Measurements from ENCODE around the gene TKT. TPM values are rescaled to one million over a fixed set of nuclear protein-coding genes. Genes with fewer than 3 reads are reported as not detected.

The TKT gene
- total RNA-seq, 1 experiment from 2014 or later: 186 TPM

DNA sequence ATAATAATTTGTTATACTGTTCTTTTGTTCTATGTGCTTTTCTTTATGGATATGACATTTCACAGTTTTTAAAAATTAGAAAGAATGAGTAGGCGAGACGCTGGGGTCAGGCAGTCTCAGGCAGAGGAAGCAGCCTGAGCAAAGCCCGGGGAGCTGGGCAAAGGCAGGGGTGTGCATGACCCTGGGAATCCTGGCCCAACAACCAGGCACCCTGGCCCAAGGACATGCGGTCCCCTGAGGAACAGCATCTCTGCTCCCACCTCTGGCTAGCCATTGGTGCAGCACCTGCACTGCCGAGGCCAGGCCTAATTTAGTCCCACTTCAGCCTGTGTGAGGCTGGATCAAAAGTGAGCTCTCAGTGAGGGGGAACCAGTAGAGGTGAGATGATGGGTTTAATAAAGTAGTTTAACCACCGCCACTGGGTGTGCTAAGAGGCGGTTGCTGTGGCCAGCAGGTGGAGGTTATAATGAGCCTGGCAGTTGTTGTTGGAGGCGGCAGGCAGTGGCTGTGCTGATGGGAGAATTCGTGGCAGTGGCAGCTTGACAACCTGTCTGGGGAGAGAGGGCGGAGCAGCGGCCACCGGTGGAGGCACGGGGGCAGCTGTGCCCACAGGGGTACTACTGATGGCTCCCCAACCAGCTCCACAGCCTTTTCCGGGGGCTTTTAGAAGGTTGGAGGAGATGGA lies 53.3 kb downstream of the TKT start:
- DNase-seq (ENCODE audit: low spot score): no peak
- no peaks in the 10 kb centered on the region for H3K9me3 ChIP-seq (ENCODE audit: low read depth, low read length, poor library complexity, severe bottlenecking)
- intact Hi-C loops (cut with micrococcal nuclease; ENCODE audit: unreplicated experiment): no loop called here
- TF ChIP-seq, protein P1, sequence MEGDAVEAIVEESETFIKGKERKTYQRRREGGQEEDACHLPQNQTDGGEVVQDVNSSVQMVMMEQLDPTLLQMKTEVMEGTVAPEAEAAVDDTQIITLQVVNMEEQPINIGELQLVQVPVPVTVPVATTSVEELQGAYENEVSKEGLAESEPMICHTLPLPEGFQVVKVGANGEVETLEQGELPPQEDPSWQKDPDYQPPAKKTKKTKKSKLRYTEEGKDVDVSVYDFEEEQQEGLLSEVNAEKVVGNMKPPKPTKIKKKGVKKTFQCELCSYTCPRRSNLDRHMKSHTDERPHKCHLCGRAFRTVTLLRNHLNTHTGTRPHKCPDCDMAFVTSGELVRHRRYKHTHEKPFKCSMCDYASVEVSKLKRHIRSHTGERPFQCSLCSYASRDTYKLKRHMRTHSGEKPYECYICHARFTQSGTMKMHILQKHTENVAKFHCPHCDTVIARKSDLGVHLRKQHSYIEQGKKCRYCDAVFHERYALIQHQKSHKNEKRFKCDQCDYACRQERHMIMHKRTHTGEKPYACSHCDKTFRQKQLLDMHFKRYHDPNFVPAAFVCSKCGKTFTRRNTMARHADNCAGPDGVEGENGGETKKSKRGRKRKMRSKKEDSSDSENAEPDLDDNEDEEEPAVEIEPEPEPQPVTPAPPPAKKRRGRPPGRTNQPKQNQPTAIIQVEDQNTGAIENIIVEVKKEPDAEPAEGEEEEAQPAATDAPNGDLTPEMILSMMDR (conservative IDR thresholded peaks at IDR 0.05; ENCODE audit: low read depth, low read length): no peak
- TF ChIP-seq EZH2 (IDR thresholded peaks at IDR 0.05; ENCODE audit: borderline replicate concordance, low read depth, low read length, poor library complexity, severe bottlenecking): no peak
- no peak overlapping the region for H3K27ac ChIP-seq (ENCODE audit: low read depth, low read length, poor library complexity, severe bottlenecking)
- no peak overlapping the region for H3K4me3 ChIP-seq (ENCODE audit: low read depth, low read length, poor library complexity, severe bottlenecking)
- H3K27me3 ChIP-seq (replicated peaks; ENCODE audit: insufficient read depth, low read depth, low read length, poor library complexity): no peaks in the 10 kb centered on the region
- H3K4me1 ChIP-seq (ENCODE audit: insufficient read depth, low read length, poor library complexity, severe bottlenecking): no peaks in the 10 kb centered on the region
- ChIA-PET CTCF (no interaction called here), POLR2A (ENCODE audit: low non-redundant PET) (no interaction called here)
- no TSS peak for BruUV-seq (replicated peaks)
- H3K36me3 ChIP-seq (ENCODE audit: insufficient read depth, low read length, poor library complexity, severe bottlenecking): no peaks in the 10 kb centered on the region

DNA sequence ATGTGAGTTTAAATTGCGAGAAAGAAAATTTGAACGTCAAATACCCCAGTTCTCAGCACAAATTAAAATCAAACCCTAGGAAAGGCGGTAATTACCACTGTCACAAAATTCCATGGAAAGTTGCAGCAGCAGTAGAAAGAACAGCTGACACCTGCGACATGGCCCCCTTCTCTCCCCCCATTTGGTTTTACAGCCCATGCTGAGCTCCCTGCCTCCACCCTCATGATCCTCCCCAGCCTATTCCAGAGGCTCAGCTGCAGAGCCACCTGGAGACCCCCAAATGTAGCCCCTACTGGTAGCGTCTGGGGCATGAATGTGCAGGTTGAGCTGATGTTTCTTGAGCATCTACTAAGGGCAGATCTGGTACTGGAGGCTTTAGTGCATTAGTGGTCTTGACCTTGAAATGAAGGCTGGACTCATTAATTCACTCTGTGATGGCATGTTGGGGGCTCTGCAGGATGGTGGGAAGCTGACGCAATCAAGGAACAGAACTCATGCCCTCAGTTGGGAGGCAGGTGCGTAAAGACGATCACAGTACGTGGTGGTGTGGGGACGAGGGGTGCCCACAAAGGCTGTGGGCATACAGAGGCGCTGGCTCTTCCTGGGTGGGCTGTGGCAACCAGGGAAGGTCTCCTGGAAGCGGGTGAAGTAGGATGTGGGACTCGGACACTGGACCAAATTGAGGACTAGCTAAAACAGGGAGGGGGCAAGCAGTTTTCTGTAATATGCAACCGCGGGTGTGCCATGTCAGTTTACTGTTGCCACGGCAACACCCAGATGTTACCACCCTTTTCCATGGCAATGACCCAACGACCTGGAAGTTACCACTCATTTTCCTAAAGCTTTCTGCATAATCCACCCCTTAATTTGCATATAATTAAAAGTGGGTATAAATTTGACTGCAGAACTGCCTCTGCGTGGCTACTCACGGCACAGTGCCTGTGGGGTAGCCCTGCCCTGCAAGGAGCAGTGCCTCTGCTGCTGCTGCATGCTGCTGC lies 55.0 kb downstream of the TKT start:
- ChIA-PET CTCF (no interaction called here), POLR2A (ENCODE audit: low non-redundant PET) (no interaction called here)
- Histone ChIP-seq H3K27ac (ENCODE audit: low read depth, low read length, poor library complexity, severe bottlenecking) (no peak overlapping the region), H3K4me1 (ENCODE audit: insufficient read depth, low read length, poor library complexity, severe bottlenecking) (peaks cover 5% of the 10 kb centered on the region), H3K4me3 (ENCODE audit: low read depth, low read length, poor library complexity, severe bottlenecking) (no peak overlapping the region), H3K9me3 (ENCODE audit: low read depth, low read length, poor library complexity, severe bottlenecking) (no peaks in the 10 kb centered on the region), H3K36me3 (ENCODE audit: insufficient read depth, low read length, poor library complexity, severe bottlenecking) (no peaks in the 10 kb centered on the region), H3K27me3 (replicated peaks; ENCODE audit: insufficient read depth, low read depth, low read length, poor library complexity) (no peaks in the 10 kb centered on the region)
- no peak for DNase-seq (ENCODE audit: low spot score)
- intact Hi-C loops (cut with micrococcal nuclease; ENCODE audit: unreplicated experiment): no loop called here
- BruUV-seq (replicated peaks): no TSS peak
- TF ChIP-seq EZH2 (IDR thresholded peaks at IDR 0.05; ENCODE audit: borderline replicate concordance, low read depth, low read length, poor library complexity, severe bottlenecking): no peak
- TF ChIP-seq, protein P1 (conservative IDR thresholded peaks at IDR 0.05; ENCODE audit: low read depth, low read length): no peak

- H3K27ac ChIP-seq (ENCODE audit: low read depth, low read length, poor library complexity, severe bottlenecking): no peak overlapping the region
- H3K4me3 ChIP-seq (ENCODE audit: low read depth, low read length, poor library complexity, severe bottlenecking): no peak overlapping the region
- POLR2A ChIA-PET (ENCODE audit: low non-redundant PET): no interaction called here
- peaks cover 5% of the 10 kb centered on the region for H3K4me1 ChIP-seq (ENCODE audit: insufficient read depth, low read length, poor library complexity, severe bottlenecking)
- no peaks in the 10 kb centered on the region for H3K9me3 ChIP-seq (ENCODE audit: low read depth, low read length, poor library complexity, severe bottlenecking)
- BruUV-seq (replicated peaks): no TSS peak
- H3K27me3 ChIP-seq (replicated peaks; ENCODE audit: insufficient read depth, low read depth, low read length, poor library complexity): no peaks in the 10 kb centered on the region
- intact Hi-C loops (cut with micrococcal nuclease; ENCODE audit: unreplicated experiment): no loop called here
- DNase-seq (ENCODE audit: low spot score): no peak
- TF ChIP-seq EZH2 (IDR thresholded peaks at IDR 0.05; ENCODE audit: borderline replicate concordance, low read depth, low read length, poor library complexity, severe bottlenecking): no peak
- TF ChIP-seq, protein P1 (conservative IDR thresholded peaks at IDR 0.05; ENCODE audit: low read depth, low read length): 0 out of 2 replicates have a peak, but pooled peaks have one; percentile 25
- H3K36me3 ChIP-seq (ENCODE audit: insufficient read depth, low read length, poor library complexity, severe bottlenecking): no peaks in the 10 kb centered on the region
- CTCF ChIA-PET: no interaction called here
Measured at GRCh38 chr3:53199834-53200233, 56.0 kb downstream of the TKT start.

All from A673 (cell line).